ENCODE data around the gene UQCR10.

Gene UQCR10

DNA sequence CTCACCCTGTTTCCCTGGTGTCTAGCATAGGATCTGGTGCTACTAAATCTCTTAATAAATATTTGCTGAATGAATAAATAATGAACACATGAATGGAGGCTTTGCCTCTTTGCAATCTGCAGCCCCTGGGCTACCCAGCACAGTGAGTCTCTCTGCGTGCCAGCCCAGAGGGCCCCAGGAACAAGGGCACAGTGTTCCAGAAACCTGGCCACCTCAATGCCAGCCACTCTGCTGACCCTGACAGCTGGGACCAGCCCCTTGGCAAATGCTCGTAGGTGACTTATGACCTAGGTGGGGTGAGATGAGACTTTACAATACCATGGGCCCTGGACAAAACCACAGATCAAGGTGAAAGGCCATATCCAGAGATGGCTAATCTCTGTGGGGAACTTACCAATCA lies 31.6 kb downstream of the UQCR10 start:
- no peak for DNase-seq (ENCODE audit: low spot score)

DNA sequence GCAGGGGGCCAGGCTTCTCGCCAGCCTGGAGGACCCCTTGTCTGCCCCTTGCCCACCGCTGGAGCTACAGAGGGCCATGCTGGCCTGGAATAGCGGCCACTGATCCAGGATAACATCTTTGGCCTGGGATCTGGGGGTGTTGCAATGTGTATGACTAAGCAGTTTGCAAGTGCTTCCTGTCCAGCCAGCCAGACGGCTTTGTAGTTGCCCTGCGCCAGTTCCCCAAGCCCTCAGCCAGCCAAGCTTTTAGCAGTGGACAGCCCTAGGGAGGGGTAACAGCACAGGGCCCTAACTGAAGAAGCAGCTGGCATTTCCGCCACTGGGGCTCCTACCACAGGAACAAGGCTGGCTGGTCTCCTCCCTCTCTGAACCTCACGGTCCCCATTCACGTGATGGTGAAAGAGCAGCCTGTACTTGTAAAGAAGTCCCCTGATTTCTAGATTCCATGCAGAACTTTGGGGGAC lies 32.1 kb downstream of the UQCR10 start:
- DNase-seq (ENCODE audit: low spot score) = peak; percentile 56

GRCh38 chr22:29801153-29801552 lies 34.0 kb downstream of the UQCR10 start:
- no peak for DNase-seq (ENCODE audit: low spot score)

GRCh38 chr22:29801796-29802195 lies 34.6 kb downstream of the UQCR10 start:
- DNase-seq (ENCODE audit: low spot score) = no peak

DNA sequence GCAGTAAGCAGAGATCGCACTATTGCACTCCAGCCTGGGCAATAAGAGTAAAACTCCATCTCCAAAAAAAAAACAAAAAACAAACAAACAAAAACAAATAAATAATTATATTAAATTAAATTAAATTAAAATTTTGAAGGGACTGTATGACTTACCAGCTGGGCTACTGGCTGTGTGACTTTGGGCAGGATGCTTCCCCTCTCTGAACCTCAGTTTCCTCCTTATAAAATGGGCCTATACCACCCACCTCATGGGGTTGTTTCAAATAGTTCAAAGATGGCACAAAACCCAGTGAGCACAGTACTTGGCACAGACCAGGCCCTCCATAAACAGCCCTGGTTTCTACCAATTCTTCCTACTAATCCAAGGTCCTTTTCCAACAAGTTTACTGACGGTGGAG lies 36.0 kb downstream of the UQCR10 start:
- DNase-seq (ENCODE audit: low spot score) = no peak

- no peak for DNase-seq (ENCODE audit: low spot score)
Measured at GRCh38 chr22:29804985-29805384, 37.8 kb downstream of the UQCR10 start.

DNA sequence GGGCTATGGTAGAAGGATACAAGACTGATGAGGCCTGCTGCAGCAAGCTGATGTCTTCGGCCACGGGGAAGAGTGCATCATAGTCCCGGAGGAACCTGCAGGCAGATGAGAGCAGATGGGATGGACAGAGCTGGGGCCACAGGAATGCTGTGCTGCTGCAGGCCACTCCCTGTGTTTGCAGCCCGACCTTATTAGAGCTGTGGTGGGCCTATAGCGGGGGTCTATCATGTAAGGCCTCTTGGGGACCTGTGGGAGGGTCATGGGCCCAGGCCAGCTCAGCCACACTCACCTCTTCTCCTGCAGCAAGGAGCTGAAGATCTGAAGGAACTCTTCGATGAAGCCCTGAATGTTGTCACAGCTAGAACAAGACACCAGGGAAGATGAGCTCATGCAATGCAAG lies 39.0 kb downstream of the UQCR10 start:
- DNase-seq (ENCODE audit: low spot score) = no peak

DNA sequence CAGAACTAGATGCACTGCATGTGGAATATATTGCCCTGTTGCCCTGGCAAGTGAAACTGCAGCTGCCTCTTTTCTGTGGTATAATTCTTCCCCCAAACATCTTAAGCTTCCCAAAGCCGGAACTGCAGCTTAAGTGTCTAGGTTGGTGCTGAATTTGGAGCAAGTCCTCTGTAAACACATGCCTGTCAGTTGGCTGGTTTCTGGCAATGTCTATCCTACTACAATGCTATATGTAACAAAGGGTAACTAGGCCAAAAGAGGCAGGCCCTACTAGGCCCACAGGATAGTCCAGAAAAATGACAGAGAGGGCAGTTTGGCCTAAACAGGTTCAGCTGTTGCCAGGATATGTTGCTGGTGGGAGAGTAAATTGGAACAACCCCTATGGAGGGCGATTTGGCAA lies 43.0 kb downstream of the UQCR10 start:
- DNase-seq (ENCODE audit: low spot score) = no peak

- no peak for DNase-seq (ENCODE audit: low spot score)
Measured at GRCh38 chr22:29811377-29811776, 44.2 kb downstream of the UQCR10 start.

- no peak for DNase-seq (ENCODE audit: low spot score)
Measured at GRCh38 chr22:29813126-29813525, 46.0 kb downstream of the UQCR10 start.

DNA sequence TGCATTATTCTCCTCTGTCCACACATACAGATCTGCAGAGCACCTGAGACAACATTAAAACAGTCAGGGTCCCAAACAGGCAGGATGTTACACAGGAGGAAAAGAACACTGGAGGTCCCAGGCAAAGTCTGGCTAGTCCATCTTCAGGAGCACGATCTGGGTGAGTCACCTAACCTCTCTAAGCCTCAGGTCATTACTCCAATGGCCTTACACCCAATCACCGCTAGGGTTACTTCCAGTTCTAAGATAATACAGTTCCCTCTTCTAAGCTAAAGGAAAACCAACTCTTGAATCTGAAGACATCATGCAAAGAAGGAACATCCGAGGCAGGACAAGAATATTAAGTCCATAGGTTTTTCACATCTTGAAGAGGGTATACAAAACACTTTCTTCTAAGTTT lies 46.4 kb downstream of the UQCR10 start:
- peak; percentile 41 for DNase-seq (ENCODE audit: low spot score)

- no peak for DNase-seq (ENCODE audit: low spot score)
Measured at GRCh38 chr22:29814003-29814402, 46.8 kb downstream of the UQCR10 start.

DNA sequence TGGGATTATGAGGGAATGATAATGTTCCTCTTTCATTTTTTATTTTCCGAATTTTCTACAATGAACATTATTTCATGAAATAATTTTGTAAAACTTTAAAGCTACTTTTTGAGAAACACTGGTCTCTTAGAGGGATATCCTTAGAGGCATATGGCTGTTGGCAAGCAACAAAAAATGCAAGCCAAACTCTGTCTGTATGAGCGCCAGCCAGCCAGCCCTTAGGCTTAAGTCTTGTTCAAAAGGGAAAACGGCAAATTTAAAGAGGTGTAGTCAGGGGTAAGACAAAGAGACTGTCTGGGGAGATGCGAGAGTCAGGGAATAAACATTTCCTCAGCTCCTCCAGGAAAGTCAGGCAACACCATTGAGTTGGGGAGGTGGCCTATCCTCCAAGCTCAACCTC lies 48.4 kb downstream of the UQCR10 start:
- no peak for DNase-seq (ENCODE audit: low spot score)

- no peak for DNase-seq (ENCODE audit: low spot score)
Measured at GRCh38 chr22:29816128-29816527, 49.0 kb downstream of the UQCR10 start.

GRCh38 chr22:29816539-29816938 lies 49.4 kb downstream of the UQCR10 start:
- DNase-seq (ENCODE audit: low spot score) = no peak

GRCh38 chr22:29816980-29817379 lies 49.8 kb downstream of the UQCR10 start:
- DNase-seq (ENCODE audit: low spot score) = no peak

- DNase-seq (ENCODE audit: low spot score) = no peak
Measured at GRCh38 chr22:29817724-29818123, 50.6 kb downstream of the UQCR10 start.

DNA sequence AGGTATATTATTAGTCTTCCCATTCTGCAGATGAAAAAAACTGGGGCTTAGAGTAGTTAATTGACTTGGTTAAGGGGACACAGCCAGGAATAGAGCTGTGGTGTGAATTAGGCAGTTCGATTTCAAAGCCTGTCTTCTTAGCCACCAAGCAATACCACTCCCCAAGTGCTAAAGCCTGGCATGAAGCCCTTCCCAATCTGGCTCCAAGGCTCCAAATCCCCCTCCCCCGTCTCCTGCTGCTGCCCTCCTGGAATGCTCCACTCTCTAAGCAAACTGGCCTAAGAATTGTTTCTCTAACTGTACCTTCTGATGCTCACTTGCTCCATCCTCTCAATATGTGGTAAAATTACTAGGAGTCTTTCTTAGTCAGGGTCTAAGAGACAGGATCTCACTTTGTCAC lies 52.3 kb downstream of the UQCR10 start:
- DNase-seq (ENCODE audit: low spot score) = no peak

All from hematopoietic multipotent progenitor cell treated with erythropoietin and hydrocortisone succinate and interleukin-3 and kit ligand, for 17 days (in vitro differentiated cells).